HUES64 (cell line): ENCODE data around the gene RNU11.
"Not testable (repeated sequence)": the region's sequence is repeated elsewhere in the genome, so short reads cannot be mapped to it uniquely, and the experiment has no call there.

ENCODE experiments used
- H3K27ac ChIP-seq: 2 replicates; pipeline ENCODE4 v1.7.0; 2013; ENCODE audit warnings: low read depth, low read length, inconsistent platforms
- H3K27me3 ChIP-seq: 2 replicates; pipeline ENCODE4 v1.6.1; 2013; ENCODE audit warnings: mild to moderate bottlenecking, low read length; ENCODE audit not compliant: insufficient read depth
- H3K36me3 ChIP-seq: 2 replicates; pipeline ENCODE4 v1.6.1; 2013; ENCODE audit warnings: mild to moderate bottlenecking, low read length; ENCODE audit not compliant: insufficient read depth
- H3K4me1 ChIP-seq: 2 replicates; pipeline ENCODE4 v1.6.1; 2013; ENCODE audit warnings: mild to moderate bottlenecking, low read length, moderate library complexity; ENCODE audit not compliant: insufficient read depth
- H3K4me3 ChIP-seq: 2 replicates; pipeline ENCODE4 v1.5.1; 2013; ENCODE audit warnings: mild to moderate bottlenecking, low read length, moderate library complexity
- H3K9ac ChIP-seq: 2 replicates; pipeline ENCODE4 v1.6.1; 2013; ENCODE audit warnings: mild to moderate bottlenecking, low read depth, low read length
- H3K9me3 ChIP-seq: 2 replicates; pipeline ENCODE4 v1.6.1; 2013; ENCODE audit warnings: low read depth, low read length; ENCODE audit not compliant: insufficient read depth
- WGBS: fragments of 150-250, 120-280 bp; methylation state at CpG from one replicate; pipeline ENCODE4 v1.1.7; 2013; ENCODE audit warnings: missing lambda C conversion rate; 5-methylcytosine and 5-hydroxymethylcytosine counted together

The RNU11 gene

GRCh38 chr1:28663871-28664470 lies 15.6 kb downstream of the RNU11 start:
- Histone ChIP-seq H3K9me3 (no peaks in the 10 kb centered on the region), H3K4me1 (0 out of 2 replicates have a peak, but pooled peaks cover 10% of the 10 kb centered on the region), H3K4me3 (no peak overlapping the region), H3K27me3 (no peaks in the 10 kb centered on the region), H3K27ac (no peak overlapping the region), H3K9ac (0 out of 2 replicates have a peak overlapping the region, but pooled peaks have one; percentile 29), H3K36me3 (no peaks in the 10 kb centered on the region)
- 72% methylated on average over 7 of the region's 7 CpGs for WGBS

GRCh38 chr1:28666806-28667205 lies 18.4 kb downstream of the RNU11 start:
- no peak overlapping the region for H3K4me3 ChIP-seq
- H3K27ac ChIP-seq, result no peak overlapping the region
- no peaks in the 10 kb centered on the region for H3K9me3 ChIP-seq
- 97% methylated on average over 11 of the region's 12 CpGs for WGBS
- no peak overlapping the region for H3K9ac ChIP-seq
- H3K36me3 ChIP-seq, result no peaks in the 10 kb centered on the region
- peaks cover 16% of the 10 kb centered on the region; the same call in 1 of the 2 replicates for H3K4me1 ChIP-seq
- H3K27me3 ChIP-seq, result no peaks in the 10 kb centered on the region

GRCh38 chr1:28668191-28668955 lies 20.0 kb downstream of the RNU11 start, which contains the start of gene GMEB1:
Gene GMEB1, plus strand, starts transcription at chr1:28668784. Its CDS starts 14,829 bp downstream, at chr1:28683613.
- Histone ChIP-seq H3K4me1 (peaks cover 16% of the 10 kb centered on the region; the same call in 1 of the 2 replicates), H3K9ac (peak within 1 kb of the TSS; percentile 91), H3K27me3 (no peaks in the 10 kb centered on the region), H3K9me3 (no peaks in the 10 kb centered on the region), H3K27ac (peak within 1 kb of the TSS; percentile 97), H3K36me3 (no peaks in the 10 kb centered on the region), H3K4me3 (peak within 1 kb of the TSS; percentile 79)
- WGBS, result 5% methylated on average over 29 of the region's 57 CpGs

GRCh38 chr1:28668956-28669723 lies 20.7 kb downstream of the RNU11 start:
- WGBS, result 2% methylated on average over 63 of the region's 63 CpGs
- peak overlapping the region; percentile 97 for H3K27ac ChIP-seq
- peak overlapping the region; percentile 91 for H3K9ac ChIP-seq
- no peaks in the 10 kb centered on the region for H3K36me3 ChIP-seq
- peak overlapping the region; percentile 79 for H3K4me3 ChIP-seq
- H3K9me3 ChIP-seq, result no peaks in the 10 kb centered on the region
- peaks cover 12% of the 10 kb centered on the region; the same call in 1 of the 2 replicates for H3K4me1 ChIP-seq
- no peaks in the 10 kb centered on the region for H3K27me3 ChIP-seq

- H3K27me3 ChIP-seq, result no peaks in the 10 kb centered on the region
- H3K4me3 ChIP-seq, result no peak overlapping the region
- no peak overlapping the region for H3K27ac ChIP-seq
- H3K36me3 ChIP-seq, result no peaks in the 10 kb centered on the region
- H3K4me1 ChIP-seq, result peaks cover 12% of the 10 kb centered on the region; the same call in 1 of the 2 replicates
- WGBS, result 95% methylated on average over 18 of the region's 20 CpGs
- no peaks in the 10 kb centered on the region for H3K9me3 ChIP-seq
- H3K9ac ChIP-seq, result no peak overlapping the region
Measured at GRCh38 chr1:28671254-28671780, 22.9 kb downstream of the RNU11 start.

- not testable (repeated sequence) for H3K4me3 ChIP-seq, H3K27me3 ChIP-seq, H3K9me3 ChIP-seq, H3K9ac ChIP-seq, H3K27ac ChIP-seq, H3K36me3 ChIP-seq
- H3K4me1 ChIP-seq, result peaks cover 11% of the 10 kb centered on the region; the same call in 1 of the 2 replicates
- WGBS, result 94% methylated on average over 15 of the region's 15 CpGs
Measured at GRCh38 chr1:28672971-28673370, 24.6 kb downstream of the RNU11 start.

GRCh38 chr1:28675924-28676257 lies 27.5 kb downstream of the RNU11 start:
- H3K4me3 ChIP-seq, result no peak overlapping the region
- H3K4me1 ChIP-seq, result no peaks in the 10 kb centered on the region

GRCh38 chr1:28680151-28680550 lies 31.8 kb downstream of the RNU11 start:
- 99% methylated on average over 4 of the region's 4 CpGs for WGBS
- Histone ChIP-seq H3K9ac (no peak overlapping the region), H3K27ac (no peak overlapping the region), H3K4me1 (no peaks in the 10 kb centered on the region), H3K4me3 (no peak overlapping the region), H3K36me3 (peaks cover 23% of the 10 kb centered on the region), H3K9me3 (no peaks in the 10 kb centered on the region), H3K27me3 (no peaks in the 10 kb centered on the region)

More at GRCh38 chr1:28675924-28676257, 27.5 kb downstream of the RNU11 start:
- Histone ChIP-seq H3K9ac (no peak overlapping the region), H3K27ac (no peak overlapping the region), H3K36me3 (0 out of 2 replicates have a peak, but pooled peaks cover under 1% of the 10 kb centered on the region), H3K9me3 (no peaks in the 10 kb centered on the region), H3K27me3 (no peaks in the 10 kb centered on the region)

GRCh38 chr1:28682840-28683239 lies 34.4 kb downstream of the RNU11 start:
- H3K4me1 ChIP-seq, result no peaks in the 10 kb centered on the region
- no peak overlapping the region for H3K9ac ChIP-seq
- WGBS, result 94% methylated on average over 6 of the region's 6 CpGs

GRCh38 chr1:28684937-28685336 lies 36.5 kb downstream of the RNU11 start:
- Histone ChIP-seq H3K4me3 (no peak overlapping the region), H3K4me1 (no peaks in the 10 kb centered on the region), H3K27me3 (no peaks in the 10 kb centered on the region), H3K27ac (no peak overlapping the region), H3K36me3 (peaks cover 48% of the 10 kb centered on the region), H3K9ac (no peak overlapping the region), H3K9me3 (no peaks in the 10 kb centered on the region)
- WGBS, result 87% methylated on average over 4 of the region's 4 CpGs

More at GRCh38 chr1:28682840-28683239, 34.4 kb downstream of the RNU11 start:
- H3K27ac ChIP-seq, result no peak overlapping the region
- no peaks in the 10 kb centered on the region for H3K9me3 ChIP-seq
- H3K27me3 ChIP-seq, result no peaks in the 10 kb centered on the region
- no peak overlapping the region for H3K4me3 ChIP-seq
- H3K36me3 ChIP-seq, result peaks cover 38% of the 10 kb centered on the region

GRCh38 chr1:28691627-28692026 lies 43.2 kb downstream of the RNU11 start:
- 83% methylated on average over 1 of the region's 1 CpG for whole genome bisulfite sequencing
- not testable (repeated sequence) for H3K27me3 ChIP-seq, H3K4me3 ChIP-seq, H3K9me3 ChIP-seq, H3K4me1 ChIP-seq, H3K9ac ChIP-seq, H3K27ac ChIP-seq
- H3K36me3 ChIP-seq, result peaks cover 72% of the 10 kb centered on the region
